ENCODE results near the gene KCTD1. TPM values are rescaled to one million over a fixed set of nuclear protein-coding genes. Genes with fewer than 3 reads are reported as not detected.
A peak's percentile ranks its signal among the peaks of the same experiment; 100 is the strongest.

KCTD1 gene
- total and polyA plus RNA-seq, 2 of the 4 experiments (the other 2 are of a cell fraction), result 5.0 to 5.8 TPM

DNA sequence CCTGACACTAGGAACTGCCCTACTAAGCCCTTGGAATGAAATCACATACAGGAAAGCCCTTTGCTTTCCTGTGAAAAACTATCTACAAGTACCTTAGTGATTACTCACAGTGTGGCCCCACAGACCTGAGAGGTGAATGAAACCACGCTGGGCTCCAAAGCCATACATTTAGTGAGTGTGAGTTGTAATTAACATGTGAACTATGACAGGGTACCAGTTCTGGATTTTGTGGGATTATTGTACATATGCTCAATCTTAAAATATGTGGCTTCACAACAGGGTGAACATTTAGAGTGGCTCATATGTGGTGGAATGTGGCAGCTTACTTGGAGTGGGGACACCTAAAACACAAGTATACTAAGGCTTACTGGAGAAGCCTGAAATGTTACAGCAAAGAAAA lies 12.3 kb downstream of the KCTD1 start:
- ATAC-seq (ENCODE audit: low read depth) (peak; percentile 62), DNase-seq (no peak)
- no peak overlapping the region for H3K4me2 ChIP-seq (ENCODE audit: low read depth, low read length)
- no peak overlapping the region for H3K18ac ChIP-seq (ENCODE audit: low read depth, low read length)
- H3K27ac ChIP-seq (ENCODE audit: insufficient read depth, low read length), result no peak overlapping the region
- peaks cover 3% of the 10 kb centered on the region; the same call in 1 of the 2 replicates for H3K9me1 ChIP-seq (ENCODE audit: insufficient read depth, low read length)
- no peak overlapping the region for H2BK15ac ChIP-seq (ENCODE audit: low read depth, low read length)
- no peak overlapping the region for H3K4me3 ChIP-seq (ENCODE audit: insufficient read depth, low read depth, low read length)
- H2BK120ac ChIP-seq (ENCODE audit: low read depth, low read length), result no peak overlapping the region
- H3K9ac ChIP-seq (ENCODE audit: low read depth, low read length), result no peak overlapping the region
- no peak overlapping the region for H2BK5ac ChIP-seq (ENCODE audit: low read depth, low read length, poor library complexity, severe bottlenecking)
- H2AK5ac ChIP-seq (ENCODE audit: low read depth, low read length), result no peak overlapping the region
- no peak overlapping the region for H2BK20ac ChIP-seq (ENCODE audit: low read depth, low read length)
- no peaks in the 10 kb centered on the region; the same call in 1 of the 2 replicates for H4K20me1 ChIP-seq (ENCODE audit: insufficient read depth, low read length)
- no peak overlapping the region for H4K5ac ChIP-seq (ENCODE audit: low read depth, low read length)
- no TSS peak for BruUV-seq (replicated peaks)
- no peak overlapping the region for H2AK9ac ChIP-seq (replicated peaks; ENCODE audit: low read depth, low read length, poor library complexity)
- H3K79me1 ChIP-seq (ENCODE audit: low read depth in 1 of 2, low read length in 2 of 2), result peaks cover 9 to 15% of the 10 kb centered on the region in 2 experiments; a peak in 3 of 4 replicates
- dilution Hi-C loops (cut with HindIII; ENCODE audit: low sequenced_read_pairs, unreplicated experiment), result no loop called here
- no peak overlapping the region for H3K56ac ChIP-seq (ENCODE audit: extremely low read depth, insufficient read depth, low read length)
- H3K4ac ChIP-seq (ENCODE audit: low read depth, low read length), result no peak overlapping the region; the same call in 1 of the 2 replicates
- H3K4me1 ChIP-seq (ENCODE audit: control insufficient read depth, insufficient read depth, low read length), result no peaks in the 10 kb centered on the region
- H2AFZ ChIP-seq (replicated peaks; ENCODE audit: low read length, poor library complexity), result no peak overlapping the region
- WGBS, 2 experiments (ENCODE audit: extremely low coverage in 2 of 2, insufficient read length in 1 of 2), result no CpG with 5 or more reads among the region's 1 CpG
- in situ Hi-C loops (cut with MboI; ENCODE audit: low sequenced_read_pairs), result no loop called here
- intact Hi-C loops (cut with micrococcal nuclease), result loop anchor here (10.0 kb wide), 1 partner anchor 59 kb away; no protein-coding TSS in a partner anchor
- TF ChIP-seq USF2 (IDR thresholded peaks at IDR 0.05; ENCODE audit: low read depth, low read length) (no peak), MAFK (IDR thresholded peaks at IDR 0.05; ENCODE audit: low read depth, low read length) (no peak), FOS (IDR thresholded peaks at IDR 0.05; ENCODE audit: low read depth, low read length) (no peak), BHLHE40 (IDR thresholded peaks at IDR 0.05; ENCODE audit: low read depth, low read length) (no peak), CEBPB (IDR thresholded peaks at IDR 0.05; ENCODE audit: low read depth, low read length) (no peak), CTCF (conservative IDR thresholded peaks at IDR 0.05; ENCODE audit: low read depth, low read length) (no peak), SMC3 (IDR thresholded peaks at IDR 0.05; ENCODE audit: low read depth, low read length) (no peak), POLR2A (IDR thresholded peaks at IDR 0.05; ENCODE audit: low read depth, low read length) (no peak), NFE2L2 (IDR thresholded peaks at IDR 0.05; ENCODE audit: low read depth, low read length) (no peak), RFX5 (IDR thresholded peaks at IDR 0.05; ENCODE audit: low read depth, low read length) (no peak), CHD1 (IDR thresholded peaks at IDR 0.05; ENCODE audit: low read depth, low read length) (no peak)
- TF ChIP-seq, protein P1, sequence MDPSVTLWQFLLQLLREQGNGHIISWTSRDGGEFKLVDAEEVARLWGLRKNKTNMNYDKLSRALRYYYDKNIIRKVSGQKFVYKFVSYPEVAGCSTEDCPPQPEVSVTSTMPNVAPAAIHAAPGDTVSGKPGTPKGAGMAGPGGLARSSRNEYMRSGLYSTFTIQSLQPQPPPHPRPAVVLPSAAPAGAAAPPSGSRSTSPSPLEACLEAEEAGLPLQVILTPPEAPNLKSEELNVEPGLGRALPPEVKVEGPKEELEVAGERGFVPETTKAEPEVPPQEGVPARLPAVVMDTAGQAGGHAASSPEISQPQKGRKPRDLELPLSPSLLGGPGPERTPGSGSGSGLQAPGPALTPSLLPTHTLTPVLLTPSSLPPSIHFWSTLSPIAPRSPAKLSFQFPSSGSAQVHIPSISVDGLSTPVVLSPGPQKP (IDR thresholded peaks at IDR 0.05; ENCODE audit: borderline replicate concordance, low read depth, low read length), result no peak
- no peak overlapping the region for H3K23ac ChIP-seq (ENCODE audit: low read depth, low read length)
- no peak overlapping the region for H4K91ac ChIP-seq (ENCODE audit: insufficient read depth, low read depth, low read length)
- H3K9me3 ChIP-seq (ENCODE audit: control insufficient read depth, insufficient read depth, low read length), result no peaks in the 10 kb centered on the region
- H3K27me3 ChIP-seq (ENCODE audit: control insufficient read depth, insufficient read depth, low read length), result no peaks in the 10 kb centered on the region
- CTCF ChIA-PET, result no interaction called here
- POLR2A ChIA-PET (ENCODE audit: unreplicated experiment), result no interaction called here
- no peaks in the 10 kb centered on the region for H3K36me3 ChIP-seq (ENCODE audit: control insufficient read depth, insufficient read depth, low read length)
- H3K14ac ChIP-seq (replicated peaks; ENCODE audit: low read depth, low read length), result no peak overlapping the region
- no peak overlapping the region for H4K8ac ChIP-seq (ENCODE audit: low read depth in 2 of 2, low read length in 2 of 2)
